Activated CD4-positive, alpha-beta T cell treated with anti-CD3 and anti-CD28 coated beads, Interleukin-10, Interleukin-2, amounts not matched to agents 100 ng/mL and 50 ng/mL, durations not matched to agents 16 hours and 8 hours (primary cell): ENCODE data around the gene CPLANE2.
A peak's percentile ranks its signal among the peaks of the same experiment; 100 is the strongest.
"Not testable (repeated sequence)": the region's sequence is repeated elsewhere in the genome, so short reads cannot be mapped to it uniquely, and the experiment has no call there.

Experiments used
- DNase-seq: peaks from one replicate; pipeline ENCODE4 v3.0.0-alpha.2; 2020

CPLANE2 gene

GRCh38 chr1:16207318-16208269, 29.4 kb downstream of the CPLANE2 start:
- no peak for DNase-seq

GRCh38 chr1:16206547-16207317, 30.3 kb downstream of the CPLANE2 start:
- DNase-seq = peak; percentile 96

- no peak for DNase-seq
These were observed 31.0 kb downstream of the CPLANE2 start for GRCh38 chr1:16205891-16206546.

GRCh38 chr1:16205334-16205671, 31.7 kb downstream of the CPLANE2 start:
- no peak for DNase-seq

- peak; percentile 30 for DNase-seq
These were observed 32.2 kb downstream of the CPLANE2 start for GRCh38 chr1:16204634-16205333.

GRCh38 chr1:16204216-16204615, 32.8 kb downstream of the CPLANE2 start:
- no peak for DNase-seq

GRCh38 chr1:16203550-16203949, 33.4 kb downstream of the CPLANE2 start:
- DNase-seq = no peak

- no peak for DNase-seq
These were observed 34.4 kb downstream of the CPLANE2 start for GRCh38 chr1:16202281-16203210.

- no peak for DNase-seq
These were observed 37.3 kb downstream of the CPLANE2 start for GRCh38 chr1:16199700-16200099.

GRCh38 chr1:16199157-16199501, 37.9 kb downstream of the CPLANE2 start:
- DNase-seq = no peak

- DNase-seq = no peak
These were observed 38.4 kb downstream of the CPLANE2 start for GRCh38 chr1:16198444-16199156.

GRCh38 chr1:16196874-16197273, 40.1 kb downstream of the CPLANE2 start:
- no peak for DNase-seq

GRCh38 chr1:16196139-16196538, 40.8 kb downstream of the CPLANE2 start:
- DNase-seq = not testable (repeated sequence)

GRCh38 chr1:16195518-16195905, 41.5 kb downstream of the CPLANE2 start:
- DNase-seq = no peak

- DNase-seq = no peak
These were observed 45.0 kb downstream of the CPLANE2 start for GRCh38 chr1:16191916-16192546.

GRCh38 chr1:16191309-16191708, 45.7 kb downstream of the CPLANE2 start:
- DNase-seq = no peak

- DNase-seq = no peak
These were observed 46.9 kb downstream of the CPLANE2 start for GRCh38 chr1:16189921-16190621.

- DNase-seq = no peak
These were observed 48.0 kb downstream of the CPLANE2 start for GRCh38 chr1:16189003-16189402.

GRCh38 chr1:16187748-16188401, 49.1 kb downstream of the CPLANE2 start:
- peak; percentile 79 for DNase-seq
